HEK293T (cell line): Measurements from ENCODE around the gene KANK3.

ENCODE experiments used
- BHLHE40 ChIP-seq: fragments of 450-650 bp; IDR thresholded peaks from 2 replicates; pipeline ENCODE4 v1.6.1; 2016; ENCODE audit warnings: mild to moderate bottlenecking, moderate library complexity, borderline replicate concordance
- CTBP1 ChIP-seq: fragments of 450-650 bp; IDR thresholded peaks from 2 replicates; pipeline ENCODE4 v1.6.1; 2016; ENCODE audit warnings: borderline replicate concordance
- ELF4 ChIP-seq: fragments of 450-650 bp; IDR thresholded peaks from 2 replicates; pipeline ENCODE4 v1.6.1; 2017; ENCODE audit warnings: antibody characterized with exemption
- FOXA1 ChIP-seq: fragments of 450-650 bp; IDR thresholded peaks from 2 replicates; pipeline ENCODE4 v1.6.1; 2016; ENCODE audit warnings: mild to moderate bottlenecking
- FOXM1 ChIP-seq: fragments of 450-650 bp; IDR thresholded peaks from 2 replicates; pipeline ENCODE4 v1.6.1; 2017; ENCODE audit warnings: mild to moderate bottlenecking, borderline replicate concordance
- HDGF ChIP-seq: fragments of 450-650 bp; IDR thresholded peaks from 2 replicates; pipeline ENCODE4 v1.6.1; 2017; ENCODE audit warnings: antibody characterized with exemption, borderline replicate concordance
- L3MBTL2 ChIP-seq: fragments of 450-650 bp; conservative IDR thresholded peaks from 2 replicates; pipeline ENCODE4 v1.6.1; 2016; ENCODE audit warnings: mild to moderate bottlenecking
- NFRKB ChIP-seq: fragments of 450-650 bp; IDR thresholded peaks from 2 replicates; pipeline ENCODE4 v1.6.1; 2016; ENCODE audit warnings: mild to moderate bottlenecking, moderate library complexity
- SP1 ChIP-seq: fragments of 450-650 bp; IDR thresholded peaks from 2 replicates; pipeline ENCODE4 v1.6.1; 2017
- SUZ12 ChIP-seq: fragments of 450-650 bp; IDR thresholded peaks from 2 replicates; pipeline ENCODE4 v1.6.1; 2016; ENCODE audit warnings: mild to moderate bottlenecking
- TARDBP ChIP-seq: fragments of 450-650 bp; IDR thresholded peaks from 2 replicates; pipeline ENCODE4 v1.6.1; 2016
- ZNF384 ChIP-seq: fragments of 450-650 bp; IDR thresholded peaks from 2 replicates; pipeline ENCODE4 v1.6.1; 2016
- TF ChIP-seq, protein P1 (sequence below): fragments of 450-650 bp; IDR thresholded peaks from 2 replicates; pipeline ENCODE4 v1.6.1; 2016

DNA sequence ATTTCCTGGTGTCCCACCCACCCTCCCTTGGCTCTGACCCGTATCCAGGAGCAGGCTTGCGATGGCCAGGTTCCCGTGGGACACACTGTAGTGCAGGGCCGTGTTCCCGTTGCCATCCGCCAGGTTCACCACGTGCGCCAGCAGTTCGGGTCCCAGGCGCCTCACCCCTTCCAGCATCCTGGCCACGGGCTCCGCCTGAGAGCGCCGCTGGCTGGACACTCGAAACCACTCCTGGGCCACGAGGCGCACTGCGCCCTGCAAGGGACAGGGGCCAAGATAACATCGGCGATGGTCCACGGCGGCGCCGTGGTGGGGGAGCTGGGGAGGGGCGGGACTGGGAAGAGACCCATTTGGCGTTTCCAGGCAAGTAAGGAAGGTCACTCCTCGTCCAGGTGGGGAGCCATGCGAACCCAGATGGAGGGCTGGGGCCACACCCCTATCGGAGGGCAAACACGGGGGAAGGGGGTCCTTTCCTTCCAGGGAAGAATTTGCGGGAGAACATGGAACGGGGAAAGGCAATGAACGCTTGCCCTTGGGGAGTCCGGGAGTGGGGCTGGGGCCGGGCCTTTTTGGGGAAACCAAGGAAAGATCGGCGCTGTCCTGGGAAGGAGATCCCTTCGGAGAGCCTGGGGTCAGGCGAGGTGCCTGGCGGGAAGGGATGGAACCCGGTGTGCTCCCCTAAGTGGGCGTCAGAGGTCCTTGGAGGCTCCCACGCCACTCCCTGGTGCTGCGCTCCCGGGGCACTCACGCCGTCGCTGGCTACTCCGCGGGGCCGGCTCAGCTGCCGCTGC, 9.9 kb downstream of the KANK3 start:
- TF ChIP-seq BHLHE40, result no peak
- no peak for TF ChIP-seq TARDBP
- TF ChIP-seq FOXA1, result no peak
- no peak for TF ChIP-seq FOXM1
- TF ChIP-seq SP1, result no peak
- TF ChIP-seq, protein P1, sequence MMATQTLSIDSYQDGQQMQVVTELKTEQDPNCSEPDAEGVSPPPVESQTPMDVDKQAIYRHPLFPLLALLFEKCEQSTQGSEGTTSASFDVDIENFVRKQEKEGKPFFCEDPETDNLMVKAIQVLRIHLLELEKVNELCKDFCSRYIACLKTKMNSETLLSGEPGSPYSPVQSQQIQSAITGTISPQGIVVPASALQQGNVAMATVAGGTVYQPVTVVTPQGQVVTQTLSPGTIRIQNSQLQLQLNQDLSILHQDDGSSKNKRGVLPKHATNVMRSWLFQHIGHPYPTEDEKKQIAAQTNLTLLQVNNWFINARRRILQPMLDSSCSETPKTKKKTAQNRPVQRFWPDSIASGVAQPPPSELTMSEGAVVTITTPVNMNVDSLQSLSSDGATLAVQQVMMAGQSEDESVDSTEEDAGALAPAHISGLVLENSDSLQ, result no peak
- no peak for TF ChIP-seq SUZ12
- no peak for TF ChIP-seq NFRKB
- TF ChIP-seq ZNF384, result no peak
- no peak for TF ChIP-seq HDGF
- no peak for TF ChIP-seq ELF4
- no peak for TF ChIP-seq L3MBTL2
- TF ChIP-seq CTBP1, result no peak
